Non-pigmented ciliary epithelial cell (primary cell): Measurements from ENCODE around the gene TBXAS1.
A peak's percentile ranks its signal among the peaks of the same experiment; 100 is the strongest.
"Not testable (repeated sequence)": the region's sequence is repeated elsewhere in the genome, so short reads cannot be mapped to it uniquely, and the experiment has no call there.

Source experiments
- DNase-seq: peaks from one replicate; pipeline ENCODE4 v3.0.0-alpha.2; 2010; ENCODE audit warnings: low read depth

The TBXAS1 gene

GRCh38 chr7:139825666-139826290 lies 3.3 kb upstream of the TBXAS1 start:
- peak; percentile 22 for DNase-seq

GRCh38 chr7:139827042-139827441 lies 2.0 kb upstream of the TBXAS1 start:
- no peak for DNase-seq

- no peak for DNase-seq
Observed at GRCh38 chr7:139828446-139828845, 618 bp upstream of the TBXAS1 start.

- no peak for DNase-seq
Observed at GRCh38 chr7:139829775-139830117, 682 bp downstream of the TBXAS1 start.

- no peak for DNase-seq
Observed at GRCh38 chr7:139830292-139830691, 1.2 kb downstream of the TBXAS1 start.

- no peak for DNase-seq
Observed at GRCh38 chr7:139830782-139831501, 1.9 kb downstream of the TBXAS1 start.

GRCh38 chr7:139835848-139836247 lies 6.8 kb downstream of the TBXAS1 start:
- DNase-seq: not testable (repeated sequence)

GRCh38 chr7:139837291-139837690 lies 8.2 kb downstream of the TBXAS1 start:
- not testable (repeated sequence) for DNase-seq

- no peak for DNase-seq
Observed at GRCh38 chr7:139838276-139838675, 9.2 kb downstream of the TBXAS1 start.

GRCh38 chr7:139838876-139839275 lies 9.8 kb downstream of the TBXAS1 start:
- DNase-seq: no peak

- no peak for DNase-seq
Observed at GRCh38 chr7:139840776-139841175, 11.7 kb downstream of the TBXAS1 start.

- DNase-seq: no peak
Observed at GRCh38 chr7:139842401-139843210, 13.5 kb downstream of the TBXAS1 start.

GRCh38 chr7:139843211-139843537 lies 14.1 kb downstream of the TBXAS1 start:
- DNase-seq: not testable (repeated sequence)

- DNase-seq: no peak
Observed at GRCh38 chr7:139844779-139845442, 15.8 kb downstream of the TBXAS1 start.

- DNase-seq: no peak
Observed at GRCh38 chr7:139845443-139845805, 16.4 kb downstream of the TBXAS1 start.

- no peak for DNase-seq
Observed at GRCh38 chr7:139846297-139846696, 17.2 kb downstream of the TBXAS1 start.

GRCh38 chr7:139848274-139848673 lies 19.2 kb downstream of the TBXAS1 start:
- no peak for DNase-seq

GRCh38 chr7:139850906-139851305 lies 21.8 kb downstream of the TBXAS1 start:
- no peak for DNase-seq

GRCh38 chr7:139851770-139852481 lies 22.9 kb downstream of the TBXAS1 start:
- no peak for DNase-seq

- no peak for DNase-seq
Observed at GRCh38 chr7:139852482-139852845, 23.4 kb downstream of the TBXAS1 start.

- DNase-seq: peak; percentile 55
Observed at GRCh38 chr7:139853506-139854123, 24.6 kb downstream of the TBXAS1 start.

- DNase-seq: peak; percentile 38
Observed at GRCh38 chr7:139854124-139854511, 25.1 kb downstream of the TBXAS1 start.
